H9 (cell line): ENCODE results near the gene SNX1. TPM values are rescaled to one million over a fixed set of nuclear protein-coding genes. Genes with fewer than 3 reads are reported as not detected.

Source experiments
- DNase-seq: peaks from one replicate; pipeline ENCODE4 v3.0.0-alpha.2; 2017
- H2AFZ ChIP-seq: one replicate; pipeline ENCODE4 v1.6.1; 2013; ENCODE audit warnings: mild to moderate bottlenecking, low read length, control low read depth, moderate library complexity
- H2AK5ac ChIP-seq: 2 replicates; pipeline ENCODE4 v1.6.1; 2013; ENCODE audit warnings: low read length, control low read depth, mixed read lengths; ENCODE audit not compliant: insufficient read length
- H2BK120ac ChIP-seq: one replicate; pipeline ENCODE4 v1.6.1; 2013; ENCODE audit warnings: low read depth, mild to moderate bottlenecking, low read length, control low read depth, inconsistent platforms; ENCODE audit not compliant: poor library complexity, severe bottlenecking
- H2BK12ac ChIP-seq: 2 replicates; pipeline ENCODE4 v1.6.1; 2013; ENCODE audit warnings: low read length, control low read depth, mixed read lengths, low read depth; ENCODE audit not compliant: insufficient read length
- H2BK15ac ChIP-seq: 2 replicates; pipeline ENCODE4 v1.6.1; 2013; ENCODE audit warnings: low read depth, low read length, control low read depth
- H2BK20ac ChIP-seq: one replicate; pipeline ENCODE4 v1.6.1; 2013; ENCODE audit warnings: low read depth, mild to moderate bottlenecking, low read length, control low read depth, inconsistent platforms; ENCODE audit not compliant: poor library complexity, severe bottlenecking
- H2BK5ac ChIP-seq: 2 replicates; pipeline ENCODE4 v1.6.1; 2013; ENCODE audit warnings: low read length, control low read depth, mixed read lengths; ENCODE audit not compliant: insufficient read length
- H3K14ac ChIP-seq: 2 replicates; pipeline ENCODE4 v1.6.1; 2013; ENCODE audit warnings: low read length, control low read depth; ENCODE audit not compliant: insufficient read depth
- H3K18ac ChIP-seq: 2 replicates; pipeline ENCODE4 v1.6.1; 2013; ENCODE audit warnings: low read depth, mild to moderate bottlenecking, mixed read lengths, low read length, control low read depth; ENCODE audit not compliant: insufficient read length
- H3K23ac ChIP-seq: 2 replicates; pipeline ENCODE4 v1.6.1; 2013; ENCODE audit warnings: low read length, control low read depth, mixed read lengths, low read depth; ENCODE audit not compliant: insufficient read length
- H3K23me2 ChIP-seq: 2 replicates; pipeline ENCODE4 v1.6.1; 2013; ENCODE audit warnings: low read depth, mild to moderate bottlenecking, mixed read lengths, low read length, control low read depth; ENCODE audit not compliant: insufficient read length, poor library complexity, severe bottlenecking
- H3K27ac ChIP-seq: 2 replicates; pipeline ENCODE4 v1.5.1; 2013; ENCODE audit warnings: low read length, control low read depth, mixed read lengths, low read depth; ENCODE audit not compliant: insufficient read length
- H3K27me3 ChIP-seq: 2 replicates; pipeline ENCODE4 v1.6.1; 2013; ENCODE audit warnings: low read length, control low read depth, inconsistent platforms; ENCODE audit not compliant: insufficient read depth
- H3K4ac ChIP-seq: 2 replicates; pipeline ENCODE4 v1.6.1; 2013; ENCODE audit warnings: low read depth, mild to moderate bottlenecking, control low read depth, inconsistent platforms, low read length, moderate library complexity
- H3K4me1 ChIP-seq: 2 replicates; pipeline ENCODE4 v1.6.1; 2013; ENCODE audit warnings: low read length, control low read depth, inconsistent platforms; ENCODE audit not compliant: insufficient read depth
- H3K4me2 ChIP-seq: 2 replicates; pipeline ENCODE4 v1.6.1; 2013; ENCODE audit warnings: low read length, control low read depth, mixed read lengths; ENCODE audit not compliant: insufficient read length, insufficient read depth
- H3K56ac ChIP-seq: 2 replicates; pipeline ENCODE4 v1.6.1; 2013; ENCODE audit warnings: low read depth, mild to moderate bottlenecking, mixed read lengths, low read length, control low read depth; ENCODE audit not compliant: insufficient read length
- H3K79me1 ChIP-seq: 2 replicates; pipeline ENCODE4 v1.6.1; 2013; ENCODE audit warnings: low read depth, mild to moderate bottlenecking, moderate library complexity, low read length, control low read depth, inconsistent platforms; ENCODE audit not compliant: insufficient read depth, poor library complexity, severe bottlenecking
- H3K79me2 ChIP-seq: 2 replicates; pipeline ENCODE4 v1.6.1; 2013; ENCODE audit warnings: low read length, control low read depth, inconsistent platforms; ENCODE audit not compliant: insufficient read depth
- H3K9ac ChIP-seq: 2 replicates; pipeline ENCODE4 v1.6.1; 2013; ENCODE audit warnings: low read length, control low read depth, mixed read lengths; ENCODE audit not compliant: insufficient read length; ENCODE audit errors: extremely low read depth
- H3K9me3 ChIP-seq: one replicate; pipeline ENCODE4 v1.6.1; 2013; ENCODE audit warnings: low read depth, low read length, inconsistent platforms; ENCODE audit not compliant: control insufficient read depth
- H3T11ph ChIP-seq: one replicate; pipeline ENCODE4 v1.6.1; 2013; ENCODE audit warnings: mild to moderate bottlenecking, low read length, control low read depth, inconsistent platforms
- H4K20me1 ChIP-seq: one replicate; pipeline ENCODE4 v1.6.1; 2013; ENCODE audit not compliant: control insufficient read depth, insufficient read length, insufficient read depth
- H4K5ac ChIP-seq: 2 replicates; pipeline ENCODE4 v1.6.1; 2013; ENCODE audit warnings: low read depth, mild to moderate bottlenecking, mixed read lengths, low read length, control low read depth; ENCODE audit not compliant: insufficient read length
- H4K8ac ChIP-seq: replicated peaks from 2 replicates; pipeline ENCODE4 v1.6.1; 2013; ENCODE audit warnings: low read length, control low read depth, mixed read lengths, low read depth; ENCODE audit not compliant: insufficient read length
- H4K91ac ChIP-seq: 2 replicates; pipeline ENCODE4 v1.6.1; 2013; ENCODE audit warnings: low read depth, mild to moderate bottlenecking, moderate library complexity, mixed read lengths, low read length, control low read depth; ENCODE audit not compliant: insufficient read length
- H3K27ac Mint-ChIP-seq, 3 experiments: 2 replicates in 2 of 3; 3 replicates in 1 of 3; pipeline ENCODE4 v1.8.0; 2020 to 2021; ENCODE audit warnings: mixed read lengths in 3 of 3, mild to moderate bottlenecking in 1 of 3, moderate library complexity in 1 of 3
- H3K27me3 Mint-ChIP-seq: 2 replicates; pipeline ENCODE4 v1.8.0; 2021; ENCODE audit warnings: low read depth, mild to moderate bottlenecking, moderate library complexity, mixed read lengths
- H3K36me3 Mint-ChIP-seq, 3 experiments: 2 replicates in 2 of 3; 3 replicates in 1 of 3; pipeline ENCODE4 v1.8.0; 2020 to 2021; ENCODE audit warnings: low read depth in 3 of 3, mixed read lengths in 3 of 3; ENCODE audit not compliant: insufficient read depth in 1 of 3
- H3K4me1 Mint-ChIP-seq, 2 experiments: 2 replicates each; pipeline ENCODE4 v1.8.0; 2020; ENCODE audit warnings: mixed read lengths in 2 of 2
- H3K4me3 Mint-ChIP-seq, 2 experiments: 2 replicates in 1 of 2; 3 replicates in 1 of 2; pipeline ENCODE4 v1.8.0; 2020 to 2021; ENCODE audit warnings: mild to moderate bottlenecking in 2 of 2, mixed read lengths in 2 of 2, moderate library complexity in 1 of 2
- H3K9me3 Mint-ChIP-seq, 2 experiments: 2 replicates in 1 of 2; 3 replicates in 1 of 2; pipeline ENCODE4 v1.8.0; 2020; ENCODE audit warnings: mild to moderate bottlenecking in 2 of 2, mixed read lengths in 2 of 2, moderate library complexity in 1 of 2
- WGBS: extraction: QIAGEN DNeasy Blood & Tissue Kit; methylation state at CpG from one replicate; pipeline ENCODE4 v1.1.7; 2013; ENCODE audit warnings: missing lambda C conversion rate, low lambda C conversion rate, mixed read lengths; ENCODE audit not compliant: insufficient read length; ENCODE audit errors: extremely low coverage; 5-methylcytosine and 5-hydroxymethylcytosine counted together
- total RNA-seq: library from RNA; stranded (reverse); gene quantifications from 2 replicates; pipeline ENCODE4 v1.2.1, GENCODE V29; 2021
- TF ChIP-seq, protein P1 (sequence below): fragments of 200-600 bp; sonication (generic); conservative IDR thresholded peaks from 3 replicates; pipeline ENCODE4 v1.8.0; 2021; ENCODE audit warnings: antibody characterized with exemption, mild to moderate bottlenecking

SNX1 gene
- total RNA-seq, 1 experiment from 2014 or later = 58.8 TPM

DNA sequence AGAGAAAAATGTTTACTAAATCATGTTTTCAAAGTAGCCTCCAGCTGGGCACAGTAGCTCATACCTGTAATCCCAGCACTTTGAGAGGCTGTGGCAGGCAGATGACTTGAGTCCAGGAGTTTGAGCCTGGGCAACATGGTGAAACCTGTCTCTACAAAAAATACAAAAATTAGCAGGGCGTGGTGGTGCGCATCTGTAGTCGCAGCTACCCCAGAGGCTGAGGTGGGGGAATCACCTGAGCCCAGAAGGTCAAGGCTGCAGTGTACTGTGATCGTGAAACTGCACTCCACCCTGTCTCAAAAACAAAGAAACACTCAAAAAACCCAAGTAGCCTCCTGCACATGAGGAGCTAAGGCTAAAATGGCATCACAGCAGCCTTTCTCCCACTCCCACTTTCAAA lies 68.7 kb downstream of the SNX1 start:
- H3K27me3 Mint-ChIP-seq = no peaks in the 10 kb centered on the region
- H3K4me1 Mint-ChIP-seq = peaks cover 28 to 29% of the 10 kb centered on the region in 2 experiments
- H2BK12ac ChIP-seq = no peak overlapping the region
- H2BK20ac ChIP-seq = no peak overlapping the region
- H3K18ac ChIP-seq = no peak overlapping the region
- H3K9me3 ChIP-seq = no peaks in the 10 kb centered on the region
- H2BK15ac ChIP-seq = no peak overlapping the region
- H2AFZ ChIP-seq = no peak overlapping the region
- H3K4me3 Mint-ChIP-seq = no peak overlapping the region
- H3K23me2 ChIP-seq = no peaks in the 10 kb centered on the region
- H3K4me1 ChIP-seq = no peaks in the 10 kb centered on the region; the same call in 1 of the 2 replicates
- no peak overlapping the region for H3K14ac ChIP-seq
- H3K79me2 ChIP-seq = no peaks in the 10 kb centered on the region; the same call in 1 of the 2 replicates
- H2AK5ac ChIP-seq = no peak overlapping the region
- no peak overlapping the region for H3K9ac ChIP-seq
- no peak overlapping the region for H3T11ph ChIP-seq
- TF ChIP-seq, protein P1, sequence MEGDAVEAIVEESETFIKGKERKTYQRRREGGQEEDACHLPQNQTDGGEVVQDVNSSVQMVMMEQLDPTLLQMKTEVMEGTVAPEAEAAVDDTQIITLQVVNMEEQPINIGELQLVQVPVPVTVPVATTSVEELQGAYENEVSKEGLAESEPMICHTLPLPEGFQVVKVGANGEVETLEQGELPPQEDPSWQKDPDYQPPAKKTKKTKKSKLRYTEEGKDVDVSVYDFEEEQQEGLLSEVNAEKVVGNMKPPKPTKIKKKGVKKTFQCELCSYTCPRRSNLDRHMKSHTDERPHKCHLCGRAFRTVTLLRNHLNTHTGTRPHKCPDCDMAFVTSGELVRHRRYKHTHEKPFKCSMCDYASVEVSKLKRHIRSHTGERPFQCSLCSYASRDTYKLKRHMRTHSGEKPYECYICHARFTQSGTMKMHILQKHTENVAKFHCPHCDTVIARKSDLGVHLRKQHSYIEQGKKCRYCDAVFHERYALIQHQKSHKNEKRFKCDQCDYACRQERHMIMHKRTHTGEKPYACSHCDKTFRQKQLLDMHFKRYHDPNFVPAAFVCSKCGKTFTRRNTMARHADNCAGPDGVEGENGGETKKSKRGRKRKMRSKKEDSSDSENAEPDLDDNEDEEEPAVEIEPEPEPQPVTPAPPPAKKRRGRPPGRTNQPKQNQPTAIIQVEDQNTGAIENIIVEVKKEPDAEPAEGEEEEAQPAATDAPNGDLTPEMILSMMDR = no peak
- no peak for DNase-seq
- H3K27ac Mint-ChIP-seq = peak overlapping the region in 2 of 3 experiments; percentile 25 to 41; a peak in 3 of 7 replicates
- no peak overlapping the region for H3K27ac ChIP-seq
- no peaks in the 10 kb centered on the region; a peak in 1 of 5 replicates for H3K9me3 Mint-ChIP-seq
- no peak overlapping the region for H3K4me2 ChIP-seq
- H3K36me3 Mint-ChIP-seq = peaks cover 10 to 19% (median 17%) of the 10 kb centered on the region in 3 experiments; a peak in 6 of 7 replicates
- no peak overlapping the region for H3K23ac ChIP-seq
- H3K4ac ChIP-seq = no peak overlapping the region
- H4K91ac ChIP-seq = no peak overlapping the region
- H2BK5ac ChIP-seq = no peak overlapping the region
- no peak overlapping the region for H3K56ac ChIP-seq
- H3K79me1 ChIP-seq = no peaks in the 10 kb centered on the region
- no peaks in the 10 kb centered on the region for H3K27me3 ChIP-seq
- no peaks in the 10 kb centered on the region for H4K20me1 ChIP-seq
- no peak overlapping the region for H4K8ac ChIP-seq
- no CpG with 5 or more reads among the region's 4 CpGs for WGBS
- H2BK120ac ChIP-seq = no peak overlapping the region
- H4K5ac ChIP-seq = no peak overlapping the region
